ENCODE data around the gene GJB2. TPM values are rescaled to one million over a fixed set of nuclear protein-coding genes. Genes with fewer than 3 reads are reported as not detected.

Gene GJB2
- total and polyA plus RNA-seq, 2 experiments from 2014 or later: 10.3 to 11.1 TPM

DNA sequence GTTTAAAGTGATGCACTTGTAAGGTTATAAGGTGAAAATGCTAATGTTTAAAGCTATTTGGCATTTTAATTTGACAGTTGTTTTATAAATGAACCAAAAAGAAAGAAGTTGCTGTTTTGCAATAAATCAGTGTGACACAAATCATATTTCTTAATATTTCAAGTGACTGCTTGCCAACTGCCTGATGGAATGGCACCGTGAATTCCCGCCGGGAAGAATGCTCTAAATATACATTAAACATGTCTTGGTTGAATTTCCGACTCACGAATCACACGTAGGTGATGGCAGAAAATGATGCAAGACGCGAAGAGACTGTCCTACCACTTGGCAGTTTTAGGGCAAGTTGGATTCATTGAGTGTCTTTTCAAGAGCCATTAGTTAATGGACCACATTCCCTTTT lies 3.1 kb upstream of the GJB2 start:
- H4K20me1 ChIP-seq (ENCODE audit: insufficient read depth, poor library complexity, severe bottlenecking): no peaks in the 10 kb centered on the region
- no peak overlapping the region for H3K4me3 ChIP-seq
- no peak overlapping the region for H2AFZ ChIP-seq
- no peaks in the 10 kb centered on the region for H3K79me2 ChIP-seq
- H3K9me2 ChIP-seq (replicated peaks; ENCODE audit: insufficient read depth): no peaks in the 10 kb centered on the region
- TF ChIP-seq EZH2 (IDR thresholded peaks at IDR 0.05; ENCODE audit: borderline replicate concordance) (no peak), EZH2phosphoT487 (IDR thresholded peaks at IDR 0.05; ENCODE audit: low read depth, severe bottlenecking, unreplicated experiment) (no peak)
- TF ChIP-seq, protein P1, sequence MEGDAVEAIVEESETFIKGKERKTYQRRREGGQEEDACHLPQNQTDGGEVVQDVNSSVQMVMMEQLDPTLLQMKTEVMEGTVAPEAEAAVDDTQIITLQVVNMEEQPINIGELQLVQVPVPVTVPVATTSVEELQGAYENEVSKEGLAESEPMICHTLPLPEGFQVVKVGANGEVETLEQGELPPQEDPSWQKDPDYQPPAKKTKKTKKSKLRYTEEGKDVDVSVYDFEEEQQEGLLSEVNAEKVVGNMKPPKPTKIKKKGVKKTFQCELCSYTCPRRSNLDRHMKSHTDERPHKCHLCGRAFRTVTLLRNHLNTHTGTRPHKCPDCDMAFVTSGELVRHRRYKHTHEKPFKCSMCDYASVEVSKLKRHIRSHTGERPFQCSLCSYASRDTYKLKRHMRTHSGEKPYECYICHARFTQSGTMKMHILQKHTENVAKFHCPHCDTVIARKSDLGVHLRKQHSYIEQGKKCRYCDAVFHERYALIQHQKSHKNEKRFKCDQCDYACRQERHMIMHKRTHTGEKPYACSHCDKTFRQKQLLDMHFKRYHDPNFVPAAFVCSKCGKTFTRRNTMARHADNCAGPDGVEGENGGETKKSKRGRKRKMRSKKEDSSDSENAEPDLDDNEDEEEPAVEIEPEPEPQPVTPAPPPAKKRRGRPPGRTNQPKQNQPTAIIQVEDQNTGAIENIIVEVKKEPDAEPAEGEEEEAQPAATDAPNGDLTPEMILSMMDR (IDR thresholded peaks at IDR 0.05; ENCODE audit: poor library complexity): no peak
- H3K27me3 ChIP-seq: peaks cover 52% of the 10 kb centered on the region
- WGBS (ENCODE audit: low lambda C conversion rate, missing lambda C conversion rate): 83% methylated on average over 8 of the region's 8 CpGs
- H3K4me2 ChIP-seq: no peak overlapping the region
- peaks cover 13% of the 10 kb centered on the region for H3K4me1 ChIP-seq (ENCODE audit: insufficient read depth)
- H3K36me3 ChIP-seq (replicated peaks; ENCODE audit: insufficient read depth, low read depth): no peaks in the 10 kb centered on the region
- no peak overlapping the region for H3K27ac ChIP-seq
- DNase-seq (ENCODE audit: low spot score): no peak
- no peaks in the 10 kb centered on the region for H3K9me3 ChIP-seq (ENCODE audit: low read depth)

DNA sequence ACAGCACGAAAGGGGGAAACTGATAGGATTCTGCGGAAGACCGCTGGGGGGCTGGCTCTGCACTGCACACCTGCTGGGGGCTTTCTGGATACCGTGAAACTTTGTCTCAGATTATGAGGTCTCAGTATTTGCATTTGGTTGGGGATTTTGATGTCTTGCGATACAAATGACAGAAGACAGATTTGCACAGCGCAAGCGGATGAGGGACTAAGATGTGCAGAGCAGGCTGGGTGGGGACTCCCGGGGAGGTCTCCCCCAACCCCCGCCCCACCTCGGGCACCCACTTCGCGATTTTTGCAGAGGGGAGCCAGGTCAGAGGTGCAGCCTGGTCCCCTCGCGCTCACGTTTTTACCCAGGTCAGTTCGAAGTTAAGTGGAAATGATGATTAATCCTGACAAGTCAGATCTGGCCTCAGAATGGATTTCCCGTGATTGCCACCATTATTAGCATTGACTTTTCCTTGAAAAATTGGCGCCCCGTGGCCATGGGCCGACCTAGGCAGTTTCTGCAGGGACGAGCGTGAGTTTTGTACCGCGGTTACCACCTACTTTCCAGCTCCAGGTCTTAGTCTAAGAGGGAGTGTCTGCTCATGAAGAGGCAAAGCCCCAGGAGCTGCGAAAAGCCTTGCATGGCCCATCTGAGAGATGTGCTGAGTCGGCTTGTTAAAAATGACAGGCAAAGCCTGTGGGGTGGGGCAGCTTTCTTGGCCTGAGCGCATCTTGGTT lies 1.3 kb upstream of the GJB2 start:
- Histone ChIP-seq H3K9me3 (ENCODE audit: low read depth) (no peaks in the 10 kb centered on the region), H3K27me3 (peaks cover 54% of the 10 kb centered on the region), H3K4me3 (no peak overlapping the region), H3K79me2 (no peaks in the 10 kb centered on the region), H4K20me1 (ENCODE audit: insufficient read depth, poor library complexity, severe bottlenecking) (no peaks in the 10 kb centered on the region), H3K9me2 (replicated peaks; ENCODE audit: insufficient read depth) (no peaks in the 10 kb centered on the region), H3K27ac (no peak overlapping the region), H3K36me3 (replicated peaks; ENCODE audit: insufficient read depth, low read depth) (no peaks in the 10 kb centered on the region), H2AFZ (no peak overlapping the region), H3K4me2 (peak overlapping the region; percentile 98), H3K4me1 (ENCODE audit: insufficient read depth) (peaks cover 13% of the 10 kb centered on the region)
- WGBS (ENCODE audit: low lambda C conversion rate, missing lambda C conversion rate): 18% methylated on average over 25 of the region's 27 CpGs
- no peak for DNase-seq (ENCODE audit: low spot score)
- peak; percentile 38 for TF ChIP-seq EZH2phosphoT487 (IDR thresholded peaks at IDR 0.05; ENCODE audit: low read depth, severe bottlenecking, unreplicated experiment)
- TF ChIP-seq, protein P1 (IDR thresholded peaks at IDR 0.05; ENCODE audit: poor library complexity): no peak

DNA sequence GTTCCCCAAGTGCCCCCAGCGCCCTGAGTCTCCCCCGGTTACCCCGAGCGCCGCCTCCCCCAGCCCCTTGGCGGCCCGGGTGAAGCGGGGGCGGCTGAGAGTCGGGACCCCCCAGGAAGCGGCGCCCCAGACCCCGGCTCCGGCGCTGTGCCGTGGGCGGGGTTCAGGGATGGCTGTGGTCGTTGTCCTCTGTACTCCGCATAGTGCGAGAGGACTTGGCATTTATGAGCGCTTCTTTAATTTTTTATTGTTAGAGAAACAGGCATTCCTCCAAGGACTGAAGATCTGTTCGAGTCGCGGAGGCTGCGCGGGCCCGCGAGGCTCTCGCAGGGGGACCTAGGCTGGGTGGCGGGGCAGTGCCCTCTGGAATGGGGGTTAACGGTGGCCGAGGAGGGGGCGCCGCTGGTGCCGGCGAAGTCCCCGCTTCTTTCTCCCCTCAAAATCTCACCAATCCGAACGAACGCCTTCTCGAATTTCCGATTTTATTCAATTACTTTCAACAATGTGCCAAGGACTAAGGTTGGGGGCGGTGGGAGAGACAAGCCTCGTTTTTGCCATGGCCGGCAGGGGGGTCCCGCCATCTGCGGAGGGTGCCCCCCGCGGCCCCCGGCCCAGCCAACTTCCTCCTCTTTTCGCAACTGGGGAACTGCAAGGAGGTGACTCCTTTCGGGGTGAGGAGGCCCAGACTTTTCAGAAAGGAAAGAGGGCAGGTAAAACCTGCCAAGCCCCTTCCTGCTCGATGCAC lies 596 bp upstream of the GJB2 start:
- H2AFZ ChIP-seq: peak overlapping the region; percentile 96
- DNase-seq (ENCODE audit: low spot score): no peak

More for the DNA sequence above, 596 bp upstream of the GJB2 start:
- Histone ChIP-seq H3K27me3 (peaks cover 54% of the 10 kb centered on the region), H3K9me2 (replicated peaks; ENCODE audit: insufficient read depth) (no peaks in the 10 kb centered on the region), H3K4me2 (peak overlapping the region; percentile 98), H4K20me1 (ENCODE audit: insufficient read depth, poor library complexity, severe bottlenecking) (no peaks in the 10 kb centered on the region), H3K4me3 (peak overlapping the region; percentile 46), H3K79me2 (no peaks in the 10 kb centered on the region), H3K9me3 (ENCODE audit: low read depth) (no peaks in the 10 kb centered on the region), H3K27ac (no peak overlapping the region), H3K4me1 (ENCODE audit: insufficient read depth) (peaks cover 13% of the 10 kb centered on the region), H3K36me3 (replicated peaks; ENCODE audit: insufficient read depth, low read depth) (no peaks in the 10 kb centered on the region)
- TF ChIP-seq, protein P1 (IDR thresholded peaks at IDR 0.05; ENCODE audit: poor library complexity): no peak
- TF ChIP-seq EZH2phosphoT487 (IDR thresholded peaks at IDR 0.05; ENCODE audit: low read depth, severe bottlenecking, unreplicated experiment) (no peak), EZH2 (IDR thresholded peaks at IDR 0.05; ENCODE audit: borderline replicate concordance) (peak; percentile 19)
- WGBS (ENCODE audit: low lambda C conversion rate, missing lambda C conversion rate): under 1% methylated on average over 41 of the region's 53 CpGs

Data from hepatocyte (in vitro differentiated cells).